Peyer's patch (tissue), 4 donors: Measurements from ENCODE around the gene MYCN. TPM values are rescaled to one million over a fixed set of nuclear protein-coding genes. Genes with fewer than 3 reads are reported as not detected.

Source experiments
- DNase-seq, 3 donors: peaks; one replicate each; pipeline ENCODE4 v3.0.0-alpha.2; 2017 to 2019
- H3K27ac ChIP-seq, 4 donors: fragments of 200-600 bp; sonication (generic); one replicate each; pipeline ENCODE4 v1.5.1; 2016 to 2019
- H3K27me3 ChIP-seq, 2 donors: fragments of 200-600 bp; sonication (generic); one replicate each; pipeline ENCODE4 v1.5.1; 2019
- H3K36me3 ChIP-seq, 3 donors: fragments of 200-600 bp; sonication (generic); one replicate each; pipeline ENCODE4 v1.5.1; 2016 to 2019
- H3K4me1 ChIP-seq, 4 donors: fragments of 200-600 bp; sonication (generic); one replicate each; pipeline ENCODE4 v1.5.1; 2016 to 2019
- H3K4me3 ChIP-seq, 4 donors: fragments of 200-600 bp; sonication (generic); 1 replicate in 3 of 4; 2 replicates in 1 of 4; pipeline ENCODE4 v1.5.1; 2016 to 2019; ENCODE audit warnings: mild to moderate bottlenecking in 1 of 4
- H3K9me3 ChIP-seq, 4 donors: fragments of 200-600 bp; sonication (generic); one replicate each; pipeline ENCODE4 v1.5.1; 2016 to 2019; ENCODE audit warnings: mild to moderate bottlenecking in 1 of 4
- CTCF ChIP-seq, 6 experiments: fragments of 450-650 bp in 4 of 6; fragments of 200-600 bp in 2 of 6; sonication (generic) in 1 of 6; IDR thresholded peaks; one replicate each; pipeline ENCODE4 v1.5.1; 2017 to 2019; ENCODE audit warnings: antibody characterized with exemption in 6 of 6, mild to moderate bottlenecking in 3 of 6, moderate library complexity in 1 of 6
- POLR2A ChIP-seq, 2 donors: fragments of 450-650 bp; IDR thresholded peaks; one replicate each; pipeline ENCODE4 v1.5.1; 2017; ENCODE audit warnings: antibody characterized with exemption in 2 of 2, mild to moderate bottlenecking in 2 of 2, moderate library complexity in 2 of 2
- total RNA-seq, 4 donors: library from RNA; depleted of rRNA; stranded (reverse); fragments of >200 nt; gene quantifications; one replicate each; pipeline ENCODE4 v1.1.0, GENCODE V29; 2016

MYCN gene
- total RNA-seq, 4 donors from 2014 or later = 0.94 to 5.0 (median 3.3) TPM

DNA sequence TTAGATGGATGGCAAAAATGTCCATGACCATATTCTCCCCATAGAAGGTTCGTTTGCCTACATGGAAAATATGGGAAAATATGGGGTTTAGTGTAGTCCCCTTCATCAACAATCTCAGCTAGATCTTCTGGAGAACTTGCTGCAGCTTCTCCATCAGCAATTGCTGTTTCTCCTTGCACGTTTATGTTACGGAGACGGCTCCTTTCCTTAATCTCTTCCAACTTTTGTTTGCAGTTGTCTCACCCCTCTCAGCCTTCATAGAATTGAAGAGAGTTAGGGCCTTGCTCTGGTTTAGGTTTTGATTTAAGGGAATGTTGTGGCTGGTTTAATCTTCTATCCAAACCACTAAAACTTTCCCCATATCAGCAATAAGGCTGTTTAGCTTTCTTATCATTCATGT is 28.9 kb downstream of the MYCN start:
- H3K4me1 ChIP-seq = no peaks in the 10 kb centered on the region
- no peak overlapping the region for H3K27ac ChIP-seq
- DNase-seq = no peak
- no peaks in the 10 kb centered on the region for H3K27me3 ChIP-seq
- no peaks in the 10 kb centered on the region for H3K36me3 ChIP-seq
- TF ChIP-seq POLR2A (IDR thresholded peaks at IDR 0.05) (no peak), CTCF (IDR thresholded peaks at IDR 0.05) (no peak)
- no peak overlapping the region for H3K4me3 ChIP-seq
- H3K9me3 ChIP-seq = no peaks in the 10 kb centered on the region

GRCh38 chr2:15970701-15971100 is 30.4 kb downstream of the MYCN start:
- Histone ChIP-seq H3K4me3 (no peak overlapping the region), H3K36me3 (no peaks in the 10 kb centered on the region), H3K27ac (no peak overlapping the region), H3K27me3 (no peaks in the 10 kb centered on the region), H3K4me1 (no peaks in the 10 kb centered on the region), H3K9me3 (no peaks in the 10 kb centered on the region)
- DNase-seq = no peak
- no peak for TF ChIP-seq POLR2A (IDR thresholded peaks at IDR 0.05)
- TF ChIP-seq CTCF (IDR thresholded peaks at IDR 0.05) = no peak

GRCh38 chr2:15971351-15971750 is 31.0 kb downstream of the MYCN start:
- Histone ChIP-seq H3K27me3 (no peaks in the 10 kb centered on the region), H3K4me1 (no peaks in the 10 kb centered on the region), H3K9me3 (no peaks in the 10 kb centered on the region), H3K27ac (no peak overlapping the region), H3K4me3 (no peak overlapping the region), H3K36me3 (no peaks in the 10 kb centered on the region)
- no peak for TF ChIP-seq POLR2A (IDR thresholded peaks at IDR 0.05)
- TF ChIP-seq CTCF (IDR thresholded peaks at IDR 0.05) = no peak
- DNase-seq = no peak

- no peak for DNase-seq
- H3K9me3 ChIP-seq = no peaks in the 10 kb centered on the region
- H3K27me3 ChIP-seq = no peaks in the 10 kb centered on the region
- no peaks in the 10 kb centered on the region for H3K4me1 ChIP-seq
- H3K27ac ChIP-seq = no peak overlapping the region
- H3K4me3 ChIP-seq = no peak overlapping the region
- no peak for TF ChIP-seq CTCF (IDR thresholded peaks at IDR 0.05)
- no peaks in the 10 kb centered on the region for H3K36me3 ChIP-seq
These were observed 31.6 kb downstream of the MYCN start for GRCh38 chr2:15971831-15972522.

DNA sequence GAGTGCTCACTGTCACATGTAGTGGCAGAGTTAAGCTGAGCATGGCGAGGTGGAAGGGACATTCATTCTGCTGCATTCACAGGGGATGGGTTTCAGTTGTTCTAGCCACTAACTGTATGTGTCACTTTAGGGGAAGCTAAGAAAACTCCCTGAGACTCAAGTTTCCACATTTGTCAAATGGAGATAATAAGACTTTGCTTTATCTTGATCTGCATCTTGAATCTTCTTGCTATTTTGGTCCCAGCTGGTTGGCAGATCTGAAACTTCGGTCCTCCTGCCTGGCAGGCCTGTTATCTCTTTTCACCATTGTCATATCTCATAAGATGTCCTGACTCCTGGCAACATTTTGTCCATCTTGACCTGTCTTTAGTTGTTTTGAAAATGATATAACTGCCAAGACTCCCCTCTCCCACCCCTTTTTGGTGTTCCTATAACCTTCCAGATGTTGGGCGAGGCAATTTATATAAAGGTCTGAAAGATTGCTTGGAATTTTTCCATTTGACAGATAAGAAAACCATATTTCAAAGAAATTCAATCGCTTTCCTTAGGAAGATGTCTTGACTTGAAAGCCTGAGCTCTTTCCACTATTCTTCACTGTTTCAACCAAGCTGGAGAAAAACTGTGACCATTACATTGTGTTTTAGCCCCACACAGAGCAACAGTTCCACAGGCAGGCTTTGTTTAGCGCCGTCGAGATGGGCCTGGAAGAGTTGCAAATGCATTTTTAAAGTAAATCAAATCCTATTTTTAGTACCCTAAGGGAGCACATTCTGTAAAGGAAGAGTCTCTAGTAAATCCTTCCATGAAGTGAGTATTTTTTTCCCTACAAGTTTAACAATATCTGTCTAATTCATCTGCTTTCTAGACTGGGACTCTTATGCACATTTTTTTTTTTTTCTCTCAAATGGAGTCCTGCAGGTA is 33.4 kb downstream of the MYCN start:
- no peak for TF ChIP-seq POLR2A (IDR thresholded peaks at IDR 0.05)
- TF ChIP-seq CTCF (IDR thresholded peaks at IDR 0.05) = no peak
- H3K27me3 ChIP-seq = no peaks in the 10 kb centered on the region

More for the DNA sequence above, 33.4 kb downstream of the MYCN start:
- DNase-seq = no peak
- Histone ChIP-seq H3K36me3 (no peaks in the 10 kb centered on the region), H3K27ac (no peak overlapping the region), H3K4me3 (no peak overlapping the region), H3K9me3 (no peaks in the 10 kb centered on the region), H3K4me1 (no peaks in the 10 kb centered on the region)
